HG02884 (cell line): ENCODE data around the gene SLC7A1.

Experiments used
- ATAC-seq: cut with Tn5 transposase; IDR thresholded peaks from one replicate; pipeline ENCODE4 v1.9.1; 2021; ENCODE audit warnings: mild to moderate bottlenecking, moderate library complexity; ENCODE audit not compliant: unreplicated experiment

SLC7A1 gene

GRCh38 chr13:29583073-29583785 is 12.3 kb downstream of the SLC7A1 start:
- no peak for ATAC-seq

- no peak for ATAC-seq
Measured at GRCh38 chr13:29582171-29582570, 13.3 kb downstream of the SLC7A1 start.

- ATAC-seq, result no peak
Measured at GRCh38 chr13:29581666-29582065, 13.8 kb downstream of the SLC7A1 start.

GRCh38 chr13:29579094-29579493 is 16.4 kb downstream of the SLC7A1 start:
- no peak for ATAC-seq

- no peak for ATAC-seq
Measured at GRCh38 chr13:29578300-29579085, 17.0 kb downstream of the SLC7A1 start.

- no peak for ATAC-seq
Measured at GRCh38 chr13:29577136-29578051, 18.1 kb downstream of the SLC7A1 start.

- no peak for ATAC-seq
Measured at GRCh38 chr13:29576581-29576980, 18.9 kb downstream of the SLC7A1 start.

GRCh38 chr13:29575098-29575497 is 20.4 kb downstream of the SLC7A1 start:
- ATAC-seq, result no peak

GRCh38 chr13:29573190-29573589 is 22.3 kb downstream of the SLC7A1 start:
- no peak for ATAC-seq

- ATAC-seq, result no peak
Measured at GRCh38 chr13:29572575-29572974, 22.9 kb downstream of the SLC7A1 start.

- no peak for ATAC-seq
Measured at GRCh38 chr13:29571876-29572570, 23.5 kb downstream of the SLC7A1 start.

- ATAC-seq, result no peak
Measured at GRCh38 chr13:29570051-29570654, 25.3 kb downstream of the SLC7A1 start.

- ATAC-seq, result no peak
Measured at GRCh38 chr13:29569253-29570050, 26.0 kb downstream of the SLC7A1 start.

- ATAC-seq, result no peak
Measured at GRCh38 chr13:29568731-29569130, 26.8 kb downstream of the SLC7A1 start.

GRCh38 chr13:29567411-29567810 is 28.1 kb downstream of the SLC7A1 start:
- no peak for ATAC-seq

GRCh38 chr13:29566206-29566605 is 29.3 kb downstream of the SLC7A1 start:
- ATAC-seq, result no peak

- no peak for ATAC-seq
Measured at GRCh38 chr13:29564818-29565217, 30.7 kb downstream of the SLC7A1 start.

GRCh38 chr13:29564373-29564772 is 31.1 kb downstream of the SLC7A1 start:
- no peak for ATAC-seq

- no peak for ATAC-seq
Measured at GRCh38 chr13:29563941-29564340, 31.5 kb downstream of the SLC7A1 start.
